WTC11 (cell line): ENCODE measurements around the gene CD84. TPM values are rescaled to one million over a fixed set of nuclear protein-coding genes. Genes with fewer than 3 reads are reported as not detected.

Experiments
- ATAC-seq: fragments of 200-7000 bp; cut with Tn5 transposase; 2 replicates; pipeline ENCODE4 v1.10.0; 2021; ENCODE audit warnings: mild to moderate bottlenecking, moderate library complexity
- CTCF ChIA-PET: fragments of 300-600 bp; sonication (Branson Sonifier 250); formaldehyde crosslinking; loops from one replicate; lab custom pipeline; 2021; ENCODE audit warnings: antibody characterized with exemption; lab: Charles Lee
- POLR2A ChIA-PET: fragments of 350-600 bp; sonication (Branson Sonifier 250); formaldehyde crosslinking; loops from one replicate; lab custom pipeline; 2021; ENCODE audit warnings: antibody characterized with exemption; lab: Charles Lee
- DNase-seq: peaks from one replicate; pipeline ENCODE4 v3.0.0; 2021; ENCODE audit warnings: low spot score
- H3K27ac Mint-ChIP-seq: 2 replicates; pipeline ENCODE4 v1.8.0; 2021; ENCODE audit warnings: mixed read lengths
- H3K27me3 Mint-ChIP-seq: 2 replicates; pipeline ENCODE4 v1.8.0; 2021; ENCODE audit warnings: low read depth, mild to moderate bottlenecking, moderate library complexity, mixed read lengths
- H3K36me3 Mint-ChIP-seq: 2 replicates; pipeline ENCODE4 v1.8.0; 2021; ENCODE audit warnings: mixed read lengths
- H3K4me1 Mint-ChIP-seq: 2 replicates; pipeline ENCODE4 v1.8.0; 2022; ENCODE audit warnings: mixed read lengths
- H3K4me3 Mint-ChIP-seq: 2 replicates; pipeline ENCODE4 v1.8.0; 2021; ENCODE audit warnings: mild to moderate bottlenecking, moderate library complexity, mixed read lengths
- H3K9me3 Mint-ChIP-seq: 2 replicates; pipeline ENCODE4 v1.8.0; 2021; ENCODE audit warnings: mixed read lengths
- CREM ChIP-seq: sonication (generic); formaldehyde crosslinking; IDR thresholded peaks from 2 replicates; pipeline ENCODE4 v1.8.1; 2022; ENCODE audit warnings: mild to moderate bottlenecking, missing genetic modification reagents, moderate library complexity
- ESRRA ChIP-seq: sonication (generic); formaldehyde crosslinking; IDR thresholded peaks from 2 replicates; pipeline ENCODE4 v1.8.1; 2022; ENCODE audit warnings: mild to moderate bottlenecking, missing genetic modification reagents, borderline replicate concordance
- FOXJ3 ChIP-seq: sonication (generic); formaldehyde crosslinking; IDR thresholded peaks from 2 replicates; pipeline ENCODE4 v1.9.0; 2021; ENCODE audit warnings: missing genetic modification reagents, mild to moderate bottlenecking, borderline replicate concordance
- GRHL2 ChIP-seq: fragments of 250-450 bp; sonication (Bioruptor Pico); IDR thresholded peaks from 2 replicates; pipeline ENCODE4 v1.8.0; 2022; ENCODE audit warnings: mild to moderate bottlenecking, moderate library complexity; ENCODE audit not compliant: insufficient replicate concordance, severe bottlenecking
- GTF2I ChIP-seq: fragments of 250-450 bp; sonication (Bioruptor Pico); conservative IDR thresholded peaks from 2 replicates; pipeline ENCODE4 v1.4.0; 2021; ENCODE audit warnings: mild to moderate bottlenecking
- HMGA2 ChIP-seq: fragments of 250-450 bp; sonication (Bioruptor Pico); IDR thresholded peaks from 2 replicates; pipeline ENCODE4 v1.4.0; 2021; ENCODE audit warnings: mild to moderate bottlenecking, moderate library complexity
- NFE2L1 ChIP-seq: sonication (generic); formaldehyde crosslinking; IDR thresholded peaks from 2 replicates; pipeline ENCODE4 v1.8.1; 2023; ENCODE audit warnings: missing genetic modification reagents
- total RNA-seq: library from RNA; stranded (reverse); gene quantifications from 3 replicates; pipeline ENCODE4 v1.2.3, GENCODE V29; 2021
- TF ChIP-seq, protein P1 (sequence below): sonication (generic); formaldehyde crosslinking; IDR thresholded peaks from 2 replicates; pipeline ENCODE4 v1.8.1; 2023; ENCODE audit warnings: mild to moderate bottlenecking, moderate library complexity, missing genetic modification reagents
- TF ChIP-seq, protein P2 (sequence below): sonication (generic); formaldehyde crosslinking; IDR thresholded peaks from 2 replicates; pipeline ENCODE4 v1.8.1; 2023; ENCODE audit warnings: mild to moderate bottlenecking, missing genetic modification reagents, borderline replicate concordance
- TF ChIP-seq, protein P3 (sequence below): fragments of 250-450 bp; sonication (Bioruptor Pico); IDR thresholded peaks from 2 replicates; pipeline ENCODE4 v1.9.0; 2021; ENCODE audit warnings: mild to moderate bottlenecking
- TF ChIP-seq, protein P4 (sequence below): sonication (generic); formaldehyde crosslinking; IDR thresholded peaks from 2 replicates; pipeline ENCODE4 v1.8.0; 2022; ENCODE audit warnings: mild to moderate bottlenecking, missing genetic modification reagents

Gene CD84
- total RNA-seq, 1 experiment from 2014 or later = 0.17 TPM

DNA sequence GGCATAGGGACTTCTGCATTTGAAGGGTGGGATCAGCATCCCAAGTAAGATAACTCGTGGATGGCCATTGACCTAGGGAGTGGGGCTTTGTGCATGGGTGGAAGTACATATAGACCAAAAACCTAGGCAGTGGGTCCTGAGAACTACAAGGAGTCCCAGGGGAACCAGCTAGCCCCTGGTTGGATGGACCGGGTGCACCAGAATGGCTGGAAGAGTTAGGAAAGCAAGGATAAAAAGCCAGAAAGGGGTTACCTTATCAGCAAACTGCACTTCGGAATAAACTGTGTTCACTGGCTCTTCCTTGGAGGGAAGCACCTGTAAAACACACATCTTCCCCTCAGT lies 29.7 kb downstream of the CD84 start:
- no peak for ATAC-seq
- CTCF ChIA-PET = interaction anchor here (0.9 to 1.6 kb wide), 6 partner anchors 18 to 131 kb away, joined by 3 to 14 read pairs (median 4); no protein-coding TSS in a partner anchor
- POLR2A ChIA-PET = no interaction called here

DNA sequence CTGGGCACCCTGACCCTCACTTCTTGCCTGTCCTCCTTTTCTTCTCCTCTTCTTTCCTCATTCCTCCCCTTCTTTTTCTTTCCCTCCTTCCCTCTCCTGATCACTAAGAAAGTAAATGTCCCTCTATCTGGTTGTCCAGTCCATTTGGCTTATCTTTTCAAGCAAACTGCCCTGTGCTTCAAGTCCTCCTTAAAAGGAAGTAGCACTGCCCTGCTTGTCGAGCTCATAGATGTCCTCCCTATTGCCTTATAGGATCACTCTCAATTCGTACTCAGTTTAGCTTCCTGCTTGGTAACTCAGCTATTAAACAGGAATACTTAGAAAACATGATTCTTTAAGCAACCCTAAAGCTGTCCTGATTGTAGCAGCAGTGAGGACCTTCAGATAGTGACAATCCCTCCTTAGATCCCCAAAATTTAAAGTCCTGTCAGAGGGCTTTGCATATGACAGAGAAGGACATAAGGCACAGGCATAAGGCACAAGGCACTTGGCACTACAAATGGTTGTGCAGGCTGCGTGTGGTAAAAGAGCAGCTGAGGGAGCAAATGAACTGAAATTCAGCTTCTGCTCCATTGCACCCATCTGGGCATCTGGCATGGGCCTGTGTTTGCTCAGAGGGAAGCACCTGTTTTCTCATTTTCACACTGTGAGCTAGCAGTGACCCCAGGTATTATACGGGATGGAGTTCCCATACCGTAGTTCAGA lies 30.2 kb downstream of the CD84 start:
- Mint-ChIP-seq H3K4me1 (0 out of 2 replicates have a peak, but pooled peaks cover 4% of the 10 kb centered on the region), H3K4me3 (no peak overlapping the region), H3K27me3 (peaks cover 3% of the 10 kb centered on the region; the same call in 1 of the 2 replicates), H3K36me3 (no peaks in the 10 kb centered on the region), H3K27ac (no peak overlapping the region), H3K9me3 (peaks cover 10% of the 10 kb centered on the region)
- POLR2A ChIA-PET = no interaction called here
- TF ChIP-seq, protein P1, sequence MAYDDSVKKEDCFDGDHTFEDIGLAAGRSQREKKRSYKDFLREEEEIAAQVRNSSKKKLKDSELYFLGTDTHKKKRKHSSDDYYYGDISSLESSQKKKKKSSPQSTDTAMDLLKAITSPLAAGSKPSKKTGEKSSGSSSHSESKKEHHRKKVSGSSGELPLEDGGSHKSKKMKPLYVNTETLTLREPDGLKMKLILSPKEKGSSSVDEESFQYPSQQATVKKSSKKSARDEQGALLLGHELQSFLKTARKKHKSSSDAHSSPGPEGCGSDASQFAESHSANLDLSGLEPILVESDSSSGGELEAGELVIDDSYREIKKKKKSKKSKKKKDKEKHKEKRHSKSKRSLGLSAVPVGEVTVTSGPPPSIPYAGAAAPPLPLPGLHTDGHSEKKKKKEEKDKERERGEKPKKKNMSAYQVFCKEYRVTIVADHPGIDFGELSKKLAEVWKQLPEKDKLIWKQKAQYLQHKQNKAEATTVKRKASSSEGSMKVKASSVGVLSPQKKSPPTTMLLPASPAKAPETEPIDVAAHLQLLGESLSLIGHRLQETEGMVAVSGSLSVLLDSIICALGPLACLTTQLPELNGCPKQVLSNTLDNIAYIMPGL (CRISPR knock-in tag) = no peak
- TF ChIP-seq, protein P2, sequence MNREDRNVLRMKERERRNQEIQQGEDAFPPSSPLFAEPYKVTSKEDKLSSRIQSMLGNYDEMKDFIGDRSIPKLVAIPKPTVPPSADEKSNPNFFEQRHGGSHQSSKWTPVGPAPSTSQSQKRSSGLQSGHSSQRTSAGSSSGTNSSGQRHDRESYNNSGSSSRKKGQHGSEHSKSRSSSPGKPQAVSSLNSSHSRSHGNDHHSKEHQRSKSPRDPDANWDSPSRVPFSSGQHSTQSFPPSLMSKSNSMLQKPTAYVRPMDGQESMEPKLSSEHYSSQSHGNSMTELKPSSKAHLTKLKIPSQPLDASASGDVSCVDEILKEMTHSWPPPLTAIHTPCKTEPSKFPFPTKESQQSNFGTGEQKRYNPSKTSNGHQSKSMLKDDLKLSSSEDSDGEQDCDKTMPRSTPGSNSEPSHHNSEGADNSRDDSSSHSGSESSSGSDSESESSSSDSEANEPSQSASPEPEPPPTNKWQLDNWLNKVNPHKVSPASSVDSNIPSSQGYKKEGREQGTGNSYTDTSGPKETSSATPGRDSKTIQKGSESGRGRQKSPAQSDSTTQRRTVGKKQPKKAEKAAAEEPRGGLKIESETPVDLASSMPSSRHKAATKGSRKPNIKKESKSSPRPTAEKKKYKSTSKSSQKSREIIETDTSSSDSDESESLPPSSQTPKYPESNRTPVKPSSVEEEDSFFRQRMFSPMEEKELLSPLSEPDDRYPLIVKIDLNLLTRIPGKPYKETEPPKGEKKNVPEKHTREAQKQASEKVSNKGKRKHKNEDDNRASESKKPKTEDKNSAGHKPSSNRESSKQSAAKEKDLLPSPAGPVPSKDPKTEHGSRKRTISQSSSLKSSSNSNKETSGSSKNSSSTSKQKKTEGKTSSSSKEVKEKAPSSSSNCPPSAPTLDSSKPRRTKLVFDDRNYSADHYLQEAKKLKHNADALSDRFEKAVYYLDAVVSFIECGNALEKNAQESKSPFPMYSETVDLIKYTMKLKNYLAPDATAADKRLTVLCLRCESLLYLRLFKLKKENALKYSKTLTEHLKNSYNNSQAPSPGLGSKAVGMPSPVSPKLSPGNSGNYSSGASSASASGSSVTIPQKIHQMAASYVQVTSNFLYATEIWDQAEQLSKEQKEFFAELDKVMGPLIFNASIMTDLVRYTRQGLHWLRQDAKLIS (CRISPR knock-in tag) = no peak
- CTCF ChIA-PET = interaction anchor here (1.1 to 1.9 kb wide), 5 partner anchors 58 to 132 kb away, joined by 3 to 14 read pairs (median 5); no protein-coding TSS in a partner anchor
- DNase-seq = no peak
- no peak for ATAC-seq

More for the DNA sequence above, 29.7 kb downstream of the CD84 start:
- Mint-ChIP-seq H3K27ac (no peak overlapping the region), H3K4me3 (no peak overlapping the region), H3K4me1 (0 out of 2 replicates have a peak, but pooled peaks cover 4% of the 10 kb centered on the region), H3K36me3 (no peaks in the 10 kb centered on the region), H3K27me3 (peaks cover 3% of the 10 kb centered on the region; the same call in 1 of the 2 replicates), H3K9me3 (peaks cover 10% of the 10 kb centered on the region)
- TF ChIP-seq FOXJ3 (CRISPR knock-in tag) (no peak), GTF2I (no peak), ESRRA (no peak), GRHL2 (CRISPR knock-in tag) (no peak), CREM (no peak), HMGA2 (CRISPR knock-in tag) (no peak), NFE2L1 (CRISPR knock-in tag) (no peak)
- TF ChIP-seq, protein P3, sequence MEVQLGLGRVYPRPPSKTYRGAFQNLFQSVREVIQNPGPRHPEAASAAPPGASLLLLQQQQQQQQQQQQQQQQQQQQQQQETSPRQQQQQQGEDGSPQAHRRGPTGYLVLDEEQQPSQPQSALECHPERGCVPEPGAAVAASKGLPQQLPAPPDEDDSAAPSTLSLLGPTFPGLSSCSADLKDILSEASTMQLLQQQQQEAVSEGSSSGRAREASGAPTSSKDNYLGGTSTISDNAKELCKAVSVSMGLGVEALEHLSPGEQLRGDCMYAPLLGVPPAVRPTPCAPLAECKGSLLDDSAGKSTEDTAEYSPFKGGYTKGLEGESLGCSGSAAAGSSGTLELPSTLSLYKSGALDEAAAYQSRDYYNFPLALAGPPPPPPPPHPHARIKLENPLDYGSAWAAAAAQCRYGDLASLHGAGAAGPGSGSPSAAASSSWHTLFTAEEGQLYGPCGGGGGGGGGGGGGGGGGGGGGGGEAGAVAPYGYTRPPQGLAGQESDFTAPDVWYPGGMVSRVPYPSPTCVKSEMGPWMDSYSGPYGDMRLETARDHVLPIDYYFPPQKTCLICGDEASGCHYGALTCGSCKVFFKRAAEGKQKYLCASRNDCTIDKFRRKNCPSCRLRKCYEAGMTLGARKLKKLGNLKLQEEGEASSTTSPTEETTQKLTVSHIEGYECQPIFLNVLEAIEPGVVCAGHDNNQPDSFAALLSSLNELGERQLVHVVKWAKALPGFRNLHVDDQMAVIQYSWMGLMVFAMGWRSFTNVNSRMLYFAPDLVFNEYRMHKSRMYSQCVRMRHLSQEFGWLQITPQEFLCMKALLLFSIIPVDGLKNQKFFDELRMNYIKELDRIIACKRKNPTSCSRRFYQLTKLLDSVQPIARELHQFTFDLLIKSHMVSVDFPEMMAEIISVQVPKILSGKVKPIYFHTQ (CRISPR knock-in tag) = no peak
- TF ChIP-seq, protein P4, sequence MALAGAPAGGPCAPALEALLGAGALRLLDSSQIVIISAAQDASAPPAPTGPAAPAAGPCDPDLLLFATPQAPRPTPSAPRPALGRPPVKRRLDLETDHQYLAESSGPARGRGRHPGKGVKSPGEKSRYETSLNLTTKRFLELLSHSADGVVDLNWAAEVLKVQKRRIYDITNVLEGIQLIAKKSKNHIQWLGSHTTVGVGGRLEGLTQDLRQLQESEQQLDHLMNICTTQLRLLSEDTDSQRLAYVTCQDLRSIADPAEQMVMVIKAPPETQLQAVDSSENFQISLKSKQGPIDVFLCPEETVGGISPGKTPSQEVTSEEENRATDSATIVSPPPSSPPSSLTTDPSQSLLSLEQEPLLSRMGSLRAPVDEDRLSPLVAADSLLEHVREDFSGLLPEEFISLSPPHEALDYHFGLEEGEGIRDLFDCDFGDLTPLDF (CRISPR knock-in tag) = no peak
- TF ChIP-seq, protein P1 (CRISPR knock-in tag) = no peak
- DNase-seq = no peak
